Vagina (tissue), 2 donors: Measurements from ENCODE around the gene CHN1. TPM values are rescaled to one million over a fixed set of nuclear protein-coding genes. Genes with fewer than 3 reads are reported as not detected.

Experiments used
- DNase-seq, 2 donors: peaks; one replicate each; pipeline ENCODE4 v3.0.0-alpha.2; 2017; ENCODE audit errors: extremely low spot score in 2 of 2
- H3K27ac ChIP-seq: fragments of 200-600 bp; sonication (generic); one replicate; pipeline ENCODE4 v1.5.1; 2019
- H3K27me3 ChIP-seq: fragments of 200-600 bp; sonication (generic); one replicate; pipeline ENCODE4 v1.5.1; 2019
- H3K36me3 ChIP-seq, 2 donors: fragments of 200-600 bp; sonication (generic); one replicate each; pipeline ENCODE4 v1.5.1; 2017 to 2019
- H3K4me1 ChIP-seq: fragments of 200-600 bp; sonication (generic); one replicate; pipeline ENCODE4 v1.5.1; 2019
- H3K4me3 ChIP-seq, 2 donors: fragments of 200-600 bp; sonication (generic); 1 replicate in 1 of 2; 2 replicates in 1 of 2; pipeline ENCODE4 v1.5.1; 2016 to 2019
- H3K9me3 ChIP-seq: fragments of 200-600 bp; sonication (generic); one replicate; pipeline ENCODE4 v1.5.1; 2019
- CTCF ChIP-seq, 3 experiments: fragments of 450-650 bp in 2 of 3; fragments of 200-600 bp in 1 of 3; sonication (generic) in 1 of 3; IDR thresholded peaks; one replicate each; pipeline ENCODE4 v1.5.1; 2017 to 2019; ENCODE audit warnings: antibody characterized with exemption in 3 of 3, mild to moderate bottlenecking in 2 of 3, moderate library complexity in 2 of 3
- POLR2A ChIP-seq, 2 donors: fragments of 450-650 bp; IDR thresholded peaks; one replicate each; pipeline ENCODE4 v1.6.1; 2017; ENCODE audit warnings: antibody characterized with exemption in 2 of 2, mild to moderate bottlenecking in 2 of 2, moderate library complexity in 2 of 2
- POLR2AphosphoS5 ChIP-seq, 2 donors: sonication (generic); formaldehyde crosslinking; IDR thresholded peaks; one replicate each; pipeline ENCODE4 v1.9.0; 2017; ENCODE audit warnings: antibody characterized with exemption in 2 of 2, mild to moderate bottlenecking in 2 of 2, low read depth in 1 of 2; ENCODE audit not compliant: insufficient read depth in 1 of 2
- intact Hi-C: fragments of 100-400 bp; cut with DNase I; formaldehyde crosslinking; loops from one replicate; pipeline ENCODE4 v1.15.1; 2023
- total RNA-seq: library from RNA; depleted of rRNA; stranded (reverse); fragments of >200 nt; gene quantifications from one replicate; pipeline ENCODE4 v1.2.3, GENCODE V29; 2016

The CHN1 gene
- total RNA-seq, 1 donor from 2014 or later, result 9.6 TPM

DNA sequence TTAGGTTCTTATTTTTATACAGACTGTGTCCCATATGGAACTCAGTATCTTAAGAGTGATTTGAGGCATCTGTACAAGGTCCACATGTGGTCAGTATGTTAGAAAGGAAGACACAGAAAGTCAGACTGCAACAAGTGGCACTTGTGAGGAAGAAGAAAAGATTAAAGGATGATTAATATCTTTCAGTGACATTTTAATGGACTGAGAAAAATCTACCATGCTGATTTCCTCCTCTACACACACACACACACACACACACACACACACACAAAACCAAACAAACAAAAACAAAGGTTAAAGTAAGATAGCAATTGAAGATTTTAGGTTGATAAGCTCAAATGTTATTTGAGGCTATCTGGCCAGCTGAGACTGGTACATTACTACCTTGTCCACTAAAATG lies 146.4 kb downstream of the CHN1 start:
- no peak for DNase-seq
- H3K4me3 ChIP-seq, result no peak overlapping the region
- no peaks in the 10 kb centered on the region for H3K4me1 ChIP-seq
- TF ChIP-seq CTCF (IDR thresholded peaks at IDR 0.05), result no peak
- no peak for TF ChIP-seq POLR2A (IDR thresholded peaks at IDR 0.05)
- TF ChIP-seq POLR2AphosphoS5 (IDR thresholded peaks at IDR 0.05; ENCODE audit: insufficient read depth in 1 of 2, low read depth in 1 of 2), result no peak
- intact Hi-C loops, result no loop called here
- no peaks in the 10 kb centered on the region for H3K27me3 ChIP-seq
- no peaks in the 10 kb centered on the region for H3K9me3 ChIP-seq
- H3K27ac ChIP-seq, result no peak overlapping the region
- no peaks in the 10 kb centered on the region for H3K36me3 ChIP-seq

GRCh38 chr2:174856447-174856846 lies 148.7 kb downstream of the CHN1 start:
- H3K9me3 ChIP-seq, result no peaks in the 10 kb centered on the region
- no peaks in the 10 kb centered on the region for H3K36me3 ChIP-seq
- no peaks in the 10 kb centered on the region for H3K4me1 ChIP-seq
- H3K27me3 ChIP-seq, result no peaks in the 10 kb centered on the region
- H3K27ac ChIP-seq, result no peak overlapping the region
- no peak overlapping the region for H3K4me3 ChIP-seq
- intact Hi-C loops, result no loop called here
- no peak for DNase-seq
- TF ChIP-seq CTCF (IDR thresholded peaks at IDR 0.05), result no peak
- TF ChIP-seq POLR2AphosphoS5 (IDR thresholded peaks at IDR 0.05; ENCODE audit: insufficient read depth in 1 of 2, low read depth in 1 of 2), result no peak
- TF ChIP-seq POLR2A (IDR thresholded peaks at IDR 0.05), result no peak

DNA sequence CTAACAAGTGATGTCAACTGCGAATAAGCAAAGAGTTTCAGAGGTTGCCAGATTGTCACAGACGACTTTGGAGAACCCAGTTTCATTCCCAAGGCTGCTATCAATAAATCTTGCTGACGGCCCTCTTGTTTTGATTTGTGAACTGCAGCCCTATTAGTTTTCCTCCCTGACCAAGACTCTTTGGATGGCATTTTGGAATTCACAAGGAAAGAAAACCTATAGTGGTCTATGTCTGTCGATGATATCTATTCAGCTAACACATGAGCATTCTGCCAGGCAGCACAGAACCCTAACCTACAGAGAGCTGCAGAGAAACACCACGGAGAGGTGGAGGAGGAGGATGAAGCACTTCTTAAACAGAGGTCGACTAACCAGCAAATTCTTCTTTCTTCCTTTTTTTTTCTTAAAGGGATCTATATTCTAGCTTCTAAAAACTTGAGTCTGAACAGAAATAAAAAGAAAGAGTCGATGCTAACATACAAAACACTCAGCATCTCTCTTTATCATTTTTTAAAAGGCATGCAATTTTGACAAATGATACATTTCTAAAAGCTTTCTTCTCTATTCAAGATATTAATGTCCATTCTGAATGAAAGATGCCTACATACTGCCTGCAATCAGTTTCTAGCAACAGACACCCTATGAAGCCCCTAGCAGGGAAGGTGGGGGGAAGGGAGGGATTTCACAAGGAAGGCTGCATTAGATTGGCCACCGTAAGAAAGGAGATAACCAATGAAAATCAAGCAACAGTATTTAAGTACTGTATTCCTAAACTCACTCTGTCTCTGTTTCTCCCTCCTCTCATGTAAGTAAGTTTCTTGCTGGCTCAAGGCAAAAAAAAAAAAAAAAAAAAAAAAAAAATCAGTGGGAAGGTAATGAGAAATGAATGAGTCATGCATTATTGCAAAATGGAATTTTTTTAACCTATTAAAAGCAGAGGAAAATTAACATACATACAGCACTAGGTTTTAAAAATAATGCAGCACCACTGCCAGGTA lies 157.9 kb downstream of the CHN1 start:
- peak overlapping the region; percentile 42 for H3K27ac ChIP-seq
- peak overlapping the region; percentile 18 to 31 for H3K4me3 ChIP-seq
- TF ChIP-seq POLR2AphosphoS5 (IDR thresholded peaks at IDR 0.05; ENCODE audit: insufficient read depth in 1 of 2, low read depth in 1 of 2) (no peak), POLR2A (IDR thresholded peaks at IDR 0.05) (no peak), CTCF (IDR thresholded peaks at IDR 0.05) (no peak)
- no peaks in the 10 kb centered on the region for H3K4me1 ChIP-seq
- intact Hi-C loops, result no loop called here
- no peak for DNase-seq
- H3K27me3 ChIP-seq, result no peaks in the 10 kb centered on the region
- H3K36me3 ChIP-seq, result no peaks in the 10 kb centered on the region
- H3K9me3 ChIP-seq, result no peaks in the 10 kb centered on the region

DNA sequence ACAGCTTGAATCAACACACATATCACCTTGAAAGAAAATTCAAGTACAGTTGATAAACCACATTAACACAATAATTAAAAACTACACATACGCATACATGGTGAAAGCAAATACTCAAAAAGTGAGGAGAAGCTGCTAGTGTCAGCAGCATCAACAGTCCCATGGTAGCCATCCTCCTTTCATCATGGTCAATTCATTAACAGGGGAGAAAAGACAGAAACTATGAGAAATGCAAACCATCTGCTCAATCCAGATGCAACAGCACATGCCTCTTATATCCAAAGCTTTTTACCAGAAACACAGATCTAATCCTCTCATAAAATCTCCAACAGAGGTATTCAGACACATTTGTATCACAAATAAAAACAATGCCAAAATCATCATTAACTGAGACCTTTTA lies 159.0 kb downstream of the CHN1 start:
- Histone ChIP-seq H3K4me3 (peak overlapping the region in 1 of 2 donors; percentile 31), H3K27me3 (no peaks in the 10 kb centered on the region), H3K36me3 (no peaks in the 10 kb centered on the region), H3K9me3 (no peaks in the 10 kb centered on the region), H3K4me1 (no peaks in the 10 kb centered on the region), H3K27ac (no peak overlapping the region)
- DNase-seq, result no peak
- no peak for TF ChIP-seq CTCF (IDR thresholded peaks at IDR 0.05)
- TF ChIP-seq POLR2AphosphoS5 (IDR thresholded peaks at IDR 0.05; ENCODE audit: insufficient read depth in 1 of 2, low read depth in 1 of 2), result no peak
- no peak for TF ChIP-seq POLR2A (IDR thresholded peaks at IDR 0.05)
- intact Hi-C loops, result no loop called here

DNA sequence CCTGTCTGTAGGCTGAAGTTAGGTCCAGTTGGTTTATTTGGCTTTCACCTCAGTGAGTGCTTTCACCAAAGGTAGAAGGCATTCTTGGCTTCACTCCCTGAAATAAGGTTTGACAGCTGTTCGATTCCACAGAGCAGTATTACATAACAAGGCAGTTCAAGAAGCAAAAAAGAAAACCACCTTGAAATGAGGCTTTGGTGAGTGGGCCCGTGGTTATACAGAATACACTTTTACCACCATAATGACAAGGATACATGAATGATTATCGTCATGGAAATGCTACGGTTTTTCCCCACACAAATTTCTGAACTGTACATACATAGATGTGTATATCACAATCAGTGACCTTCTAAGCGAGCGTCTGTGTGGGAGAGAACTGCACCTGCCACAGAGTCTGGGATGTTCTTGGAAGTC lies 160.9 kb downstream of the CHN1 start:
- Histone ChIP-seq H3K4me3 (no peak overlapping the region), H3K27me3 (no peaks in the 10 kb centered on the region), H3K9me3 (no peaks in the 10 kb centered on the region), H3K4me1 (no peaks in the 10 kb centered on the region), H3K36me3 (no peaks in the 10 kb centered on the region), H3K27ac (no peak overlapping the region)
- intact Hi-C loops, result no loop called here
- DNase-seq, result no peak
- TF ChIP-seq CTCF (IDR thresholded peaks at IDR 0.05), result no peak
- no peak for TF ChIP-seq POLR2AphosphoS5 (IDR thresholded peaks at IDR 0.05; ENCODE audit: insufficient read depth in 1 of 2, low read depth in 1 of 2)
- no peak for TF ChIP-seq POLR2A (IDR thresholded peaks at IDR 0.05)
